Esophagus muscularis mucosa (tissue), 3 donors: ENCODE data around the gene BET1L.

Experiments
- POLR2A ChIP-seq: fragments of 450-650 bp; IDR thresholded peaks from one replicate; pipeline ENCODE4 v1.6.1; 2017; ENCODE audit warnings: antibody characterized with exemption, moderate library complexity, mild to moderate bottlenecking, low read depth
- TF ChIP-seq, protein P1 (sequence below), 3 experiments: fragments of 200-600 bp in 2 of 3; fragments of 450-650 bp in 1 of 3; sonication (generic) in 2 of 3; IDR thresholded peaks; one replicate each; pipeline ENCODE4 v1.5.1; 2017 to 2019; ENCODE audit warnings: antibody characterized with exemption in 3 of 3, mild to moderate bottlenecking in 2 of 3, moderate library complexity in 1 of 3

DNA sequence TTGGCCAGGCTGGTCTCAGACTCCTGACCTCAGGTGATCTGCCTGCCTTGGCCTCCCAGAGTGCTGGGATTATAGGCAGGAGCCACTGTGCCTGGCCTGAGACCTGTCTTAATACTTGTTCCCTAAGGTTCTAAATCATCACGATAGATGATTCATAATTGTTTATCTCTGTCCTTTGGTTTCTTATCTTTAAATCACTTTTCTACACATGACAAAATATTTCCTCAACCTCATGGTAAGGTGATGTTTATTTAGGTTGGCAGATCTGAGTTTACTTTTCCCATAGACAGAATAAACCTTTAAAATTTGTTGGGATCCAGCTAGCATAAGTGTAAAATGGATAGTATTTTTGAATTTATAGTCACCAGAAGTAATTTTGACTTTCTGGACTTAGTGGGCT, 33.1 kb upstream of the BET1L start:
- no peak for TF ChIP-seq POLR2A
- TF ChIP-seq, protein P1, sequence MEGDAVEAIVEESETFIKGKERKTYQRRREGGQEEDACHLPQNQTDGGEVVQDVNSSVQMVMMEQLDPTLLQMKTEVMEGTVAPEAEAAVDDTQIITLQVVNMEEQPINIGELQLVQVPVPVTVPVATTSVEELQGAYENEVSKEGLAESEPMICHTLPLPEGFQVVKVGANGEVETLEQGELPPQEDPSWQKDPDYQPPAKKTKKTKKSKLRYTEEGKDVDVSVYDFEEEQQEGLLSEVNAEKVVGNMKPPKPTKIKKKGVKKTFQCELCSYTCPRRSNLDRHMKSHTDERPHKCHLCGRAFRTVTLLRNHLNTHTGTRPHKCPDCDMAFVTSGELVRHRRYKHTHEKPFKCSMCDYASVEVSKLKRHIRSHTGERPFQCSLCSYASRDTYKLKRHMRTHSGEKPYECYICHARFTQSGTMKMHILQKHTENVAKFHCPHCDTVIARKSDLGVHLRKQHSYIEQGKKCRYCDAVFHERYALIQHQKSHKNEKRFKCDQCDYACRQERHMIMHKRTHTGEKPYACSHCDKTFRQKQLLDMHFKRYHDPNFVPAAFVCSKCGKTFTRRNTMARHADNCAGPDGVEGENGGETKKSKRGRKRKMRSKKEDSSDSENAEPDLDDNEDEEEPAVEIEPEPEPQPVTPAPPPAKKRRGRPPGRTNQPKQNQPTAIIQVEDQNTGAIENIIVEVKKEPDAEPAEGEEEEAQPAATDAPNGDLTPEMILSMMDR (IDR thresholded peaks at IDR 0.05) = no peak
